HK-2 (cell line): ENCODE results near the gene CREG1.
"Not testable (repeated sequence)": the region's sequence is repeated elsewhere in the genome, so short reads cannot be mapped to it uniquely, and the experiment has no call there.

Experiments used
- DNase-seq: peaks from one replicate; pipeline ENCODE4 v3.0.0-alpha.2; 2018; ENCODE audit not compliant: unreplicated experiment

CREG1 gene

DNA sequence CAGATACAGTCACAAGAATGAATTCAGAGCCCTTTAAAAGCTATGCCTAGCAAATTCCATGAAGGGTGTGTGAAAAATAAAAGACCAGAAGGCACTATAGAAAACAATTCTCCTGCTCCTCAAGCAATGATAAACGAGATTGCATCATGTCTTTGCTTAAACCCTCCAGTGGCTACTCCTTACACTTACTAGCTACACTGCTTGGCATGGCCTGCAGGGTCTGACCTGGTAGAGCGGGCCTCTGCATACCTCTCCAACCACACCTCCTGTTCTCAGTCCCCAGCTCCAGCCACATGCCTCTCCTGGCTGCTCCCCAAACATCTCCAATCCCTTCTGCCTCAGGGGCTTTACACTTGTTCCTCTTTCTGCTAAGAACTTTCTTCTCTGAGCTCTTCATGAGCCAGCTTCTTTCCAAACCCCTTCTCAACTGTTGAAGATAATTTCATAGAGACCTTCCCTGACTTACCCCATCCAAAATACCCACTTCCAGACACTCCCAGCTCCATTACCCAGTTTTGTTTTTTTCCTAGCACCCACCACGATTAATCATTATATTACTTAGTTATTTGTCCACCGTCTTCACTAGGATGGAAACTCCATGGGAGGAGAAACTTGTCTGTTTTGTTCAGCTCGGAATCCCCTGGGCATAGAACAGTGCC lies 11.2 kb upstream of the CREG1 start:
- no peak for DNase-seq

DNA sequence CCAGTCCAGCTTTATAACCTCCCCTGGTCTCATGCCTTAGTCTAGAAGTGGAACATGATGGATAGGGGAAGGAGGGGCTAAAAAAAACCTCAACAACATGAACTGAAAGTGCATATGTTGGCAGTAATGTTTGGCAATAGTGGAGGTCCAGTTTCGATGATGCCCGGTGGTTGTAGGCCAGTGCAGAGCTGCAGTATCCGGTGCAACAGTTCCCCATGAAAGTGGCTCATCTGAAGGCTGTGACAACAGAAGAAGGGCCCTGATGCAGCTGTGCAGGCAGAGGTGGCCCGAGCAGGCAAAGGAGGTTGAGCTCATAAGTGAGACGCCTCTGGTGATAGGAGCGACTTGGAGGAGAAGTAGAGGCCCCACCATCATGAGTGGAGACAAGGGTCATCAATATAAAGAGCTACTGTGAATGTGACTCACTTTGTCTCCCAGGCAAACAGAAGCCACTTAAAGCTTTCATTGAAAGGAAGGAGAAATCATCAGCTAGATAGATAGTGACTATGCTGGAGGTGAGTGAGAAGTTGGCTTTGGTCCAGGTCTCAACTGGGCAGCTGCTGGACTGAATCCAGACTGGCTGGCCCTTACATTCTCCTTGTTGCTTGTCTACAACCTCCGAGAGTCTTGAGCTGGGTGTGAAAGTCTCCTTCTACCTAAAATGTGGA lies 10.2 kb upstream of the CREG1 start:
- DNase-seq: no peak

DNA sequence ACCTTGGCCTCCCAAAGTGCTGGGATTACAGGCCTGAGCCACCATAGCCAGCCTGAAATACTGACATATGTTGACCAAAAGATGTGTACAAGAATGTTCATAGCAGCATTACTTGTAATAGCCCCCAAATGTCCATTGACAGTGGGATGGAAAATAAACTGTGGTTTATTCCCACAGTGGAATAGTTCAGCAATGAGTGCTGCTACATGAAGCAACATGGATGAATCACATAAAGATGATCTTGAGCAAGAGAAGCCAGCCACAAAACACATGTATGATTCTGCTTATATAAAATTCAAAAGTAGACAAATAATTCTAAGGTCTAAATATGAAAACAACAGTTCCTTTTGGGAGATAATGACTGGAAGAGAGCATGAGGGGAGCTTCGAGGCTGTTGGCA lies 9.1 kb upstream of the CREG1 start:
- DNase-seq: no peak

GRCh38 chr1:167561753-167562152 lies 8.2 kb upstream of the CREG1 start:
- no peak for DNase-seq

DNA sequence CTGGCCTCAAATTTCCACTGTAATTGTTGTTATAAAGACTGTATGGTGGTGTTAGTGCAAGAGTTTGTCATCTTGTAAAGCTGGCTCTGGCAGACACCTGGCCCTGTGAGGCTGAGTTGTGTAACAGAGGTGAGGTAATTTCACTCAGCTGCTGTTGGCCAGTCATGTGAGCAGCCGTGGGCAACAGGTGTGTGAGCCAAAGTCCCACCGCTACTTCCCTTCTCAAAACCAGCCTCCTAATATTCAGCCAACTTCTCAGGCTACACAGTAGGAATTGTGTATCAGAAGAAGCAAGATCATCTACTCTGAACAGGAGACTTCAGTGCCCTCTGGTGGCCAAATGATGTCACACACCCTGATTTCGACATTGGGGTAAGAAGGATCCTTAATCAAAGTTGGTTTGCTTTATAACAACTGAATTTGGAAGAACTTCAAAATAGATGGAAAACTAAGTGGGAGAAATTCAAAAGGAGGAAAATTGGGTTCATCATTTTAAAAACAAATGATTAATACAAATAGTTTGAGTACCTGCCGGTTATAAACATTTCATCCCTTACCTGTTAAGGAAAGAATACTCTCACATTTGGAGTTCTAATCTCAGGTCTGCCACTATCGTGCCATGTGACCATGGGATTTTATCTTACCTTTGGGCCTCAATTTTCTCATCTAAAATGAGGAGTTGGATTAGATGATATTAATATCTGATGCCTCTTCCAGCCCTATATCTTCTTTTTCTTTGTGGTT lies 2.6 kb upstream of the CREG1 start:
- DNase-seq: peak; percentile 54

- DNase-seq: not testable (repeated sequence)
These were observed 1.5 kb upstream of the CREG1 start for GRCh38 chr1:167555072-167555471.

GRCh38 chr1:167554028-167554779 lies 642 bp upstream of the CREG1 start:
- no peak for DNase-seq

DNA sequence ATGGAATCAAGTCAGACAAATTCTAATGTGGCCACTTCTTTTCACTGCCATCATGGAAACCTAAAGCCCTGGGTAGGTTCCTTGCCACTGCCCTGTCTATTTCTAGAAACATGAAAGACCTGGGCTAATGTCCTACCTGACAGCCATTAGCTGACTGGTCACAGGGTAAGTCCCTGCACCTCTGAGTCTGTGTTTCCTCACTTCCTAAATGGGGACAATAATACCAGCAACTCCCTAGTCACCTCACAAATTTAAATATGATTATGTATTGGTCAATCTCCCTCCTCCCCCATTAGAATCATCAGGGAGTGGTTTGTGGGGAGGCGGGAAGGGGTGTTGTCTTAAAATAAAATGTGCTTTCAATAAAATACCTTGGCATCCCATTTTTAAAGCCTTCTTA lies 2.2 kb downstream of the CREG1 start:
- no peak for DNase-seq

- no peak for DNase-seq
These were observed 5.3 kb downstream of the CREG1 start for GRCh38 chr1:167548059-167548932.

DNA sequence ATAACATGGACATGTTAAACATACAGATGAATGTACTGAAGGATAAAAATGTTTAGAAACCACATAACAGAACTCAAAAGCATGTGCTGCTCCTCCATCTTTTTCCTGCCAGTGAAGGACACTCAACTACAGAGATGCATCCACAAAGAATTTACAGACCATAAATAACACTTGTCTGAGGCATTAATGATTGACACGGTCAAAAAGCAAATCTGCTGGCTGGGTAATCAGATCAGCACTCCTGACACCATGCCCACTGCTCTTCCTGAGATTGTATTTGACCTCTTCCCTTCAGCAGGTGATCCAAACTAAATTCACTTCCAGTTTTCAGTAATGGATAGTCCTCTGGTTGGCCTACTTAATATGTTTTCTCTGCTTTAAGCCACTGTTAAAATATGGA lies 6.6 kb downstream of the CREG1 start:
- DNase-seq: no peak

- DNase-seq: no peak
These were observed 8.2 kb downstream of the CREG1 start for GRCh38 chr1:167545349-167545748.

- no peak for DNase-seq
These were observed 9.0 kb downstream of the CREG1 start for GRCh38 chr1:167544447-167545093.

- DNase-seq: no peak
These were observed 10.2 kb downstream of the CREG1 start for GRCh38 chr1:167543199-167543990.

- no peak for DNase-seq
These were observed 11.2 kb downstream of the CREG1 start for GRCh38 chr1:167542109-167543032.

DNA sequence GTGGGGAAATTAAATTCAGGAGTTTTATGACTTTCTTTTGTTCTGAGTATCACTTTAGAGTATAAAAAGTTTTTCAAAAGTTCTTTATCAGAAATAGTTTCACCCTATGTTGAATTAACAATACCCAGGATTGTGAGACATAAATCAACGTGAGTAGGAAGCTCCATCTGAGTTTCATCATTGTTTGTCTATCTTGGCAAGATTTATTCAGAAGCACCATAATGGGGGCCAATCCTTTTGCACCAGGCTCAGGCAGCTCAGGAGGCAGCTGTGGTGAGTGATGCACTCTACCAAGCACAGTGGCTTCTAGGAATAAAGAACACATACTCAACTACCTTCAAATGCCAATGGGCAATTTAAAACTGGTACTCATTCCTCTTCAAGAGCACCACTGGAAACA lies 12.0 kb downstream of the CREG1 start:
- DNase-seq: no peak

- DNase-seq: no peak
These were observed 12.6 kb downstream of the CREG1 start for GRCh38 chr1:167541003-167541402.

DNA sequence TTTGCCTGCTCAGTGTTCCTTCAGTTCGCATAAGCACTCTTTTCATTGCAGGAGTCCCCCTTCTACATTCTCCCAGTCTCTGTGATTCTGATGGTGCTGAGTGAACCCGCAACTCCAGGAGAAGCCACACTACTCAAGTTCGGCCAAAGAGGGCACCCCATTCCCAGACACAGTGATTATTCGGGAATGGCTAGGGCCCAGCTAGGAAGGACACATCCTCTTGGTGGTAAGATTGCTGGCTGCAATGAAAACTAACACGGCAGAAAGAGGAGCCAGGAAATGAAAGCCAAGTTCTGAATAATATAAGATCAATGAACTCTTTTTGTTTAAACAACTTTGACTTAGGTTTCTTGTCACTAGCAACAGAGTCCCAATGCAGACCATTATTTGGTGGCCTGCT lies 14.9 kb downstream of the CREG1 start:
- no peak for DNase-seq

GRCh38 chr1:167533851-167534300 lies 19.7 kb downstream of the CREG1 start:
- peak; percentile 67 for DNase-seq
